K562 (cell line): ENCODE data around the gene RABIF. TPM values are rescaled to one million over a fixed set of nuclear protein-coding genes. Genes with fewer than 3 reads are reported as not detected.
A peak's percentile ranks its signal among the peaks of the same experiment; 100 is the strongest.

Experiments
- ATF1 ChIP-seq, 2 experiments: fragments of 450-650 bp in 1 of 2; IDR thresholded peaks; 2 replicates each; pipeline ENCODE4 v1.6.1; 2016; ENCODE audit warnings: missing compliant biosample characterization in 1 of 2, missing genetic modification characterization in 1 of 2
- BACH1 ChIP-seq: fragments of 200-800 bp; sonication (Bioruptor generic); IDR thresholded peaks from 2 replicates; pipeline ENCODE4 v1.6.1; 2016; ENCODE audit warnings: missing genetic modification characterization, missing compliant biosample characterization
- CLOCK ChIP-seq: fragments of 250-450 bp; sonication (Bioruptor Pico); IDR thresholded peaks from 2 replicates; pipeline ENCODE4 v1.4.0; 2020; ENCODE audit warnings: mild to moderate bottlenecking, moderate library complexity, borderline replicate concordance
- CTCF ChIP-seq, 3 experiments: IDR thresholded peaks in 2 of 3; conservative IDR thresholded peaks in 1 of 3; 2 replicates each; pipeline ENCODE4 v1.5.1; 2011 to 2012; ENCODE audit warnings: low read length in 3 of 3, mild to moderate bottlenecking in 3 of 3, control low read depth in 2 of 3, improper control_type of control experiment in 1 of 3, inconsistent platforms in 1 of 3, low read depth in 1 of 3, mixed read lengths in 1 of 3, moderate library complexity in 1 of 3; ENCODE audit not compliant: insufficient read depth in 2 of 3
- E2F1 ChIP-seq: sonication (generic); formaldehyde crosslinking; IDR thresholded peaks from 2 replicates; pipeline ENCODE4 v1.8.1; 2023; ENCODE audit warnings: mild to moderate bottlenecking, missing genetic modification reagents, moderate library complexity
- HNRNPL ChIP-seq: fragments of 200-400 bp; formaldehyde crosslinking; IDR thresholded peaks from 2 replicates; pipeline ENCODE4 v1.6.1; 2017; ENCODE audit warnings: low read depth, mild to moderate bottlenecking, low read length
- NELFE ChIP-seq: IDR thresholded peaks from 2 replicates; pipeline ENCODE4 v1.6.1; 2011; ENCODE audit warnings: mild to moderate bottlenecking; ENCODE audit not compliant: insufficient read depth, insufficient read length
- POLR3G ChIP-seq: IDR thresholded peaks from 2 replicates; pipeline ENCODE4 v1.6.1; 2011; ENCODE audit not compliant: insufficient read length, insufficient replicate concordance; ENCODE audit errors: extremely low read depth
- SETDB1 ChIP-seq: IDR thresholded peaks from one replicate; pipeline ENCODE4 v1.6.1; 2012; ENCODE audit warnings: low read length, control low read depth, inconsistent platforms
- ZKSCAN8 ChIP-seq: fragments of 200-800 bp; sonication (Bioruptor generic); IDR thresholded peaks from 2 replicates; pipeline ENCODE4 v1.6.1; 2016; ENCODE audit warnings: missing genetic modification characterization, missing compliant biosample characterization
- ZNF589 ChIP-seq: fragments of 200-800 bp; sonication (Bioruptor generic); IDR thresholded peaks from 2 replicates; pipeline ENCODE4 v1.6.1; 2016; ENCODE audit warnings: low read depth, missing genetic modification characterization, missing compliant biosample characterization
- polyA plus RNA-seq, 8 experiments: library from polyadenylated mRNA; depleted of rRNA in 4 of 8; stranded (reverse) in 5 of 8; unstranded in 3 of 8; fragments of >200 nt; fragmentation: Nextera tagmentation in 2 of 8; fragmentation: Illumina TruSeq in 1 of 8; extraction: Ambion mirVana in 2 of 8; extraction: Trizol in 1 of 8; gene quantifications; 2 replicates each; pipeline versions ENCODE4 v1.2.1 to v1.2.3, GENCODE V29; 2011 to 2014; ENCODE audit warnings: inconsistent platforms in 1 of 8, missing spikeins in 1 of 8
- total RNA-seq, 7 experiments: library from RNA; depleted of rRNA in 6 of 7; stranded (reverse); fragments of >200 nt in 6 of 7; fragmentation: Illumina TruSeq in 2 of 7; extraction: Trizol in 2 of 7; gene quantifications; 2 replicates each; pipeline versions ENCODE4 v1.2.1 to v1.2.3, GENCODE V29; 2011 to 2021; ENCODE audit warnings: low replicate concordance in 1 of 7

Gene RABIF
- total and polyA plus RNA-seq, 9 of the 15 experiments (the other 6 are each of a cell fraction or from before 2014, with no cell fraction given): 7.4 to 20.1 (median 11.0) TPM

GRCh38 chr1:202926581-202927491, 37.9 kb upstream of the RABIF start, which contains the start of gene KLHL12 (continued):
- TF ChIP-seq CTCF (IDR thresholded peaks at IDR 0.05 in 2 of 3, conservative IDR thresholded peaks at IDR 0.05 in 1 of 3; ENCODE audit: insufficient read depth in 2 of 3, low read depth in 1 of 3, low read length in 3 of 3): peak; percentile 81 to 87 (median 83)
- TF ChIP-seq BACH1 (tag): no peak
- TF ChIP-seq ZKSCAN8 (CRISPR knock-in tag): peak; percentile 22; the same call in 1 of the 2 replicates
- peak; percentile 90 for TF ChIP-seq ATF1 (CRISPR knock-in tag; IDR thresholded peaks at IDR 0.05)
- TF ChIP-seq ATF1 (tag; IDR thresholded peaks at IDR 0.05): peak; percentile 99
- TF ChIP-seq HNRNPL: no peak; the same call in 1 of the 2 replicates
- TF ChIP-seq SETDB1: no peak
- no peak for TF ChIP-seq CLOCK
- no peak for TF ChIP-seq NELFE
- no peak for TF ChIP-seq POLR3G
- peak; percentile 44; the same call in 1 of the 2 replicates for TF ChIP-seq E2F1 (CRISPR knock-in tag)
- peak; percentile 85; the same call in 1 of the 2 replicates for TF ChIP-seq ZNF589
